GM19468 (cell line): Measurements from ENCODE around the gene ANKS1B.
A peak's percentile ranks its signal among the peaks of the same experiment; 100 is the strongest.

Experiments used
- ATAC-seq: cut with Tn5 transposase; IDR thresholded peaks from one replicate; pipeline ENCODE4 v1.9.1; 2021; ENCODE audit warnings: mild to moderate bottlenecking, moderate library complexity, moderate number of reproducible peaks; ENCODE audit not compliant: unreplicated experiment; ENCODE audit errors: extremely low read depth

Gene ANKS1B

GRCh38 chr12:98735821-98736220 lies 1248.9 kb downstream of the ANKS1B start:
- ATAC-seq: no peak

- ATAC-seq: no peak
These were observed 1250.9 kb downstream of the ANKS1B start for GRCh38 chr12:98733667-98734350.

GRCh38 chr12:98730412-98730811 lies 1254.3 kb downstream of the ANKS1B start:
- no peak for ATAC-seq

- no peak for ATAC-seq
These were observed 1257.5 kb downstream of the ANKS1B start for GRCh38 chr12:98727196-98727595.

GRCh38 chr12:98725476-98726247 lies 1259.1 kb downstream of the ANKS1B start:
- peak; percentile 49 for ATAC-seq

- no peak for ATAC-seq
These were observed 1260.2 kb downstream of the ANKS1B start for GRCh38 chr12:98724384-98725155.

GRCh38 chr12:98721204-98721702 lies 1263.5 kb downstream of the ANKS1B start:
- ATAC-seq: no peak

- no peak for ATAC-seq
These were observed 1264.9 kb downstream of the ANKS1B start for GRCh38 chr12:98719515-98720504.

- no peak for ATAC-seq
These were observed 1270.3 kb downstream of the ANKS1B start for GRCh38 chr12:98714426-98714825.

- ATAC-seq: no peak
These were observed 1275.7 kb downstream of the ANKS1B start for GRCh38 chr12:98709022-98709421.

GRCh38 chr12:98701166-98701565 lies 1283.6 kb downstream of the ANKS1B start:
- ATAC-seq: no peak

- no peak for ATAC-seq
These were observed 1285.2 kb downstream of the ANKS1B start for GRCh38 chr12:98699586-98699985.

GRCh38 chr12:98698603-98699463 lies 1285.9 kb downstream of the ANKS1B start:
- peak; percentile 78 for ATAC-seq

- no peak for ATAC-seq
These were observed 1287.5 kb downstream of the ANKS1B start for GRCh38 chr12:98697209-98697608.

- no peak for ATAC-seq
These were observed 1288.6 kb downstream of the ANKS1B start for GRCh38 chr12:98696036-98696646.

GRCh38 chr12:98691351-98691750 lies 1293.4 kb downstream of the ANKS1B start:
- no peak for ATAC-seq

- ATAC-seq: no peak
These were observed 1298.1 kb downstream of the ANKS1B start for GRCh38 chr12:98686603-98687002.
